ENCODE results near the gene DLG2.

DNA sequence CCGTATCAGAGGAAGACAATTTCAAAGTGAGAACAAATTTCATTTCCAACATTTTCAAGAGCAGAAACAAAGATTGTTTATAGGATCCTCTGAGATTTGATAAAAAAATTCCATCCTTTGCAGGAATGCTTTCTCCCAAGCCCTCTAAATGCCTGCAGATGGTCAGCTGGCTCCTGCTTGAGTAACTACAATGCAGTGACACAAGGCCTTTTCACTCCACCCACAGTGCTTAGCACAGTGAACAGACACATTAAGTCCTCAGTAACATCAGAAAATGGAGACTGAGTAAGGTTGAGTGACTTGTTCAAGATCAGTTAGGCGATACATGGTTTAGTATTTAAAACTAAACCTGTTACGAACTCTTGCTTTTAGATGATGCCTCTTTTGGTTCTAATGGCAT lies 1813.8 kb downstream of the DLG2 start:
- no peak for TF ChIP-seq CTCF (IDR thresholded peaks at IDR 0.05)
- no peak for TF ChIP-seq POLR2A (IDR thresholded peaks at IDR 0.05)
- no peak for TF ChIP-seq POLR2AphosphoS5 (IDR thresholded peaks at IDR 0.05)
